PC-9 (cell line): ENCODE results near the gene ROM1.

Experiments used
- CTCF ChIP-seq: fragments of 200-600 bp; sonication (generic); conservative IDR thresholded peaks from 2 replicates; pipeline ENCODE4 v1.6.1; 2017; ENCODE audit warnings: mixed run types, antibody characterized with exemption, mild to moderate bottlenecking, moderate library complexity
- EZH2 ChIP-seq: fragments of 200-600 bp; sonication (generic); IDR thresholded peaks from 2 replicates; pipeline ENCODE4 v1.8.0; 2017; ENCODE audit warnings: antibody characterized with exemption, low read depth

- TF ChIP-seq EZH2 (no peak), CTCF (no peak)
These were observed 9.5 kb downstream of the ROM1 start for GRCh38 chr11:62622476-62623089.
